Keratinocyte (primary cell): Measurements from ENCODE around the gene TLR8. TPM values are rescaled to one million over a fixed set of nuclear protein-coding genes. Genes with fewer than 3 reads are reported as not detected.
A peak's percentile ranks its signal among the peaks of the same experiment; 100 is the strongest.

Experiments used
- DNase-seq: peaks from one replicate; pipeline ENCODE4 v3.0.0-alpha.2; 2011; ENCODE audit warnings: low read depth, missing footprints, low spot score
- FAIRE-seq: peaks from 2 replicates; lab custom pipeline; 2011; peaks lifted over from hg19 to GRCh38; lab: Jason Lieb, UNC
- H2AFZ ChIP-seq: 2 replicates; pipeline ENCODE4 v1.6.0; 2012; ENCODE audit warnings: low read length, control low read depth, inconsistent platforms; ENCODE audit not compliant: control insufficient read depth
- H3K27ac ChIP-seq: 2 replicates; pipeline ENCODE4 v1.5.1; 2011; ENCODE audit warnings: low read length; ENCODE audit not compliant: control insufficient read depth, insufficient read depth
- H3K27me3 ChIP-seq: 3 replicates; pipeline ENCODE4 v1.6.0; 2011; ENCODE audit warnings: low read length; ENCODE audit not compliant: control insufficient read depth, insufficient read depth; ENCODE audit errors: extremely low read depth
- H3K36me3 ChIP-seq, 2 experiments: 2 replicates in 1 of 2; 3 replicates in 1 of 2; pipeline ENCODE4 v1.5.1; 2011; ENCODE audit warnings: low read length in 2 of 2, mild to moderate bottlenecking in 1 of 2; ENCODE audit not compliant: control insufficient read depth in 2 of 2, insufficient read depth in 2 of 2; ENCODE audit errors: extremely low read depth in 1 of 2
- H3K4me1 ChIP-seq: 3 replicates; pipeline ENCODE4 v1.5.1; 2011; ENCODE audit warnings: low read length; ENCODE audit not compliant: control insufficient read depth, insufficient read depth; ENCODE audit errors: extremely low read depth
- H3K4me2 ChIP-seq: 3 replicates; pipeline ENCODE4 v1.6.0; 2011; ENCODE audit warnings: low read depth, low read length; ENCODE audit not compliant: control insufficient read depth, insufficient read depth; ENCODE audit errors: extremely low read depth
- H3K4me3 ChIP-seq, 3 experiments: fragments of 200-600 bp in 1 of 3; sonication (generic) in 1 of 3; 2 replicates in 2 of 3; 3 replicates in 1 of 3; pipeline ENCODE4 v1.5.1; 2011 to 2016; ENCODE audit warnings: low read length in 3 of 3, mild to moderate bottlenecking in 3 of 3, control low read depth in 2 of 3, inconsistent platforms in 1 of 3, low read depth in 1 of 3, mixed read lengths in 1 of 3, mixed run types in 1 of 3, moderate library complexity in 1 of 3; ENCODE audit not compliant: control insufficient read depth in 2 of 3, insufficient read depth in 2 of 3; ENCODE audit errors: extremely low read depth in 1 of 3
- H3K79me2 ChIP-seq: 2 replicates; pipeline ENCODE4 v1.6.0; 2012; ENCODE audit warnings: low read length; ENCODE audit not compliant: control insufficient read depth, insufficient read depth
- H3K9ac ChIP-seq: 3 replicates; pipeline ENCODE4 v1.6.0; 2011; ENCODE audit warnings: low read length; ENCODE audit not compliant: control insufficient read depth, insufficient read depth; ENCODE audit errors: extremely low read depth
- H3K9me1 ChIP-seq: 3 replicates; pipeline ENCODE4 v1.6.0; 2011; ENCODE audit warnings: low read length; ENCODE audit not compliant: control insufficient read depth, insufficient read depth; ENCODE audit errors: extremely low read depth
- H3K9me3 ChIP-seq: 2 replicates; pipeline ENCODE4 v1.5.1; 2012; ENCODE audit warnings: low read depth, low read length; ENCODE audit not compliant: control insufficient read depth
- H4K20me1 ChIP-seq: 3 replicates; pipeline ENCODE4 v1.6.0; 2011; ENCODE audit warnings: low read length; ENCODE audit not compliant: control insufficient read depth, insufficient read depth; ENCODE audit errors: extremely low read depth
- CTCF ChIP-seq, 3 experiments: IDR thresholded peaks in 1 of 3; conservative IDR thresholded peaks in 1 of 3; optimal IDR thresholded peaks in 1 of 3; 2 replicates in 2 of 3; 3 replicates in 1 of 3; pipeline versions ENCODE3 to v1.5.1; 2011; ENCODE audit warnings: low read length in 3 of 3, mild to moderate bottlenecking in 3 of 3, moderate library complexity in 2 of 3, control low read depth in 1 of 3, inconsistent platforms in 1 of 3; ENCODE audit not compliant: insufficient read depth in 2 of 3; ENCODE audit errors: extremely low read depth in 1 of 3
- EZH2 ChIP-seq: IDR thresholded peaks from one replicate; pipeline ENCODE4 v1.6.1; 2012; ENCODE audit warnings: inconsistent platforms, mild to moderate bottlenecking, low read length, moderate library complexity
- dilution Hi-C: fragments of 300-500 bp; cut with MboI; formaldehyde crosslinking; loops from one replicate; pipeline ENCODE4 v1.7.0; 2020; ENCODE audit warnings: low sequenced_read_pairs; ENCODE audit not compliant: extremely low pct_ligation_motif_present
- polyA plus RNA-seq, 5 experiments: library from polyadenylated mRNA; depleted of rRNA in 3 of 5; stranded (reverse) in 3 of 5; stranded (forward) in 1 of 5; unstranded in 1 of 5; fragments of >200 nt; gene quantifications; 1 replicate in 1 of 5; 2 replicates in 3 of 5; 3 replicates in 1 of 5; pipeline versions ENCODE4 v1.2.1 to v1.2.3, GENCODE V29; 2011 to 2012; ENCODE audit warnings: missing spikeins in 2 of 5, low read depth in 1 of 5, low replicate concordance in 1 of 5

Gene TLR8
- polyA plus RNA-seq, 1 donor (not counting 4 experiments of a cell fraction or from before 2014, with no cell fraction given), result not detected

- H2AFZ ChIP-seq, result peak overlapping the region; percentile 27
- H3K9me3 ChIP-seq, result no peaks in the 10 kb centered on the region
- H4K20me1 ChIP-seq, result no peaks in the 10 kb centered on the region
- H3K9me1 ChIP-seq, result no peaks in the 10 kb centered on the region
- peak overlapping the region; percentile 42 for H3K27ac ChIP-seq
- dilution Hi-C loops, result no loop called here
- FAIRE-seq (no peak), DNase-seq (no peak)
- peaks cover 18% of the 10 kb centered on the region for H3K4me1 ChIP-seq
- H3K4me2 ChIP-seq, result no peak overlapping the region
- H3K79me2 ChIP-seq, result no peaks in the 10 kb centered on the region
- no peaks in the 10 kb centered on the region for H3K27me3 ChIP-seq
- H3K4me3 ChIP-seq, result no peak overlapping the region
- no peak for TF ChIP-seq CTCF (optimal IDR thresholded peaks at IDR 0.05 in 1 of 3, IDR thresholded peaks at IDR 0.05 in 1 of 3, conservative IDR thresholded peaks at IDR 0.05 in 1 of 3; ENCODE audit: extremely low read depth in 1 of 3, insufficient read depth in 2 of 3, low read length in 3 of 3)
- no peaks in the 10 kb centered on the region for H3K36me3 ChIP-seq
- peak overlapping the region; percentile 35 for H3K9ac ChIP-seq
These were observed 43.7 kb downstream of the TLR8 start for GRCh38 chrX:12949927-12950656.

- H3K36me3 ChIP-seq, result no peaks in the 10 kb centered on the region
- H4K20me1 ChIP-seq, result no peaks in the 10 kb centered on the region
- no peaks in the 10 kb centered on the region for H3K9me1 ChIP-seq
- no peaks in the 10 kb centered on the region for H3K79me2 ChIP-seq
- no peaks in the 10 kb centered on the region for H3K27me3 ChIP-seq
- peaks cover 21% of the 10 kb centered on the region for H3K4me1 ChIP-seq
- no peak overlapping the region for H3K4me3 ChIP-seq
- TF ChIP-seq CTCF (optimal IDR thresholded peaks at IDR 0.05 in 1 of 3, IDR thresholded peaks at IDR 0.05 in 1 of 3, conservative IDR thresholded peaks at IDR 0.05 in 1 of 3; ENCODE audit: extremely low read depth in 1 of 3, insufficient read depth in 2 of 3, low read length in 3 of 3) (peak; percentile 40 to 83 (median 72)), EZH2 (no peak)
- DNase-seq (no peak), FAIRE-seq (no peak)
- peak overlapping the region; percentile 42 for H3K27ac ChIP-seq
- H3K4me2 ChIP-seq, result no peak overlapping the region
- dilution Hi-C loops, result no loop called here
- peak overlapping the region; percentile 61 for H2AFZ ChIP-seq
- no peaks in the 10 kb centered on the region for H3K9me3 ChIP-seq
- no peak overlapping the region for H3K9ac ChIP-seq
These were observed 44.6 kb downstream of the TLR8 start for GRCh38 chrX:12950851-12951594.
